Progenitor cell of endocrine pancreas (in vitro differentiated cells): ENCODE data around the gene LCN15. TPM values are rescaled to one million over a fixed set of nuclear protein-coding genes. Genes with fewer than 3 reads are reported as not detected.

Source experiments
- DNase-seq: peaks from one replicate; pipeline ENCODE4 v3.0.0; 2021; ENCODE audit warnings: low spot score; ENCODE audit not compliant: unreplicated experiment
- H3K27ac Mint-ChIP-seq: 2 replicates; pipeline ENCODE4 v1.8.0; 2021; ENCODE audit warnings: mild to moderate bottlenecking, moderate library complexity, mixed read lengths
- H3K27me3 Mint-ChIP-seq: 2 replicates; pipeline ENCODE4 v1.8.0; 2021; ENCODE audit warnings: mixed read lengths
- H3K36me3 Mint-ChIP-seq: 2 replicates; pipeline ENCODE4 v1.8.0; 2022; ENCODE audit warnings: mixed read lengths; ENCODE audit not compliant: insufficient read depth
- H3K4me1 Mint-ChIP-seq: 2 replicates; pipeline ENCODE4 v1.8.0; 2021; ENCODE audit warnings: low read depth, mixed read lengths
- H3K4me3 Mint-ChIP-seq: 2 replicates; pipeline ENCODE4 v1.8.0; 2021; ENCODE audit warnings: low read depth, mild to moderate bottlenecking, moderate library complexity, mixed read lengths
- H3K9me3 Mint-ChIP-seq: 2 replicates; pipeline ENCODE4 v1.8.0; 2021; ENCODE audit warnings: low read depth, mixed read lengths
- long read RNA-seq: library from polyadenylated mRNA; unstranded; transcript quantifications from one replicate; pipeline ENCODE4 v2.0.0, GENCODE V29; 2020
- total RNA-seq: library from RNA; stranded (reverse); gene quantifications from 2 replicates; pipeline ENCODE4 v1.2.1, GENCODE V29; 2021
- TF ChIP-seq, protein P1 (sequence below): fragments of 200-600 bp; sonication (generic); IDR thresholded peaks from one replicate; pipeline ENCODE4 v1.5.0; 2021; ENCODE audit warnings: antibody characterized with exemption, mild to moderate bottlenecking; ENCODE audit not compliant: unreplicated experiment

LCN15 gene, protein sequence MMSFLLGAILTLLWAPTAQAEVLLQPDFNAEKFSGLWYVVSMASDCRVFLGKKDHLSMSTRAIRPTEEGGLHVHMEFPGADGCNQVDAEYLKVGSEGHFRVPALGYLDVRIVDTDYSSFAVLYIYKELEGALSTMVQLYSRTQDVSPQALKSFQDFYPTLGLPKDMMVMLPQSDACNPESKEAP
- not detected in 2 replicates for total RNA-seq
- long read RNA-seq: 0 reads

DNA sequence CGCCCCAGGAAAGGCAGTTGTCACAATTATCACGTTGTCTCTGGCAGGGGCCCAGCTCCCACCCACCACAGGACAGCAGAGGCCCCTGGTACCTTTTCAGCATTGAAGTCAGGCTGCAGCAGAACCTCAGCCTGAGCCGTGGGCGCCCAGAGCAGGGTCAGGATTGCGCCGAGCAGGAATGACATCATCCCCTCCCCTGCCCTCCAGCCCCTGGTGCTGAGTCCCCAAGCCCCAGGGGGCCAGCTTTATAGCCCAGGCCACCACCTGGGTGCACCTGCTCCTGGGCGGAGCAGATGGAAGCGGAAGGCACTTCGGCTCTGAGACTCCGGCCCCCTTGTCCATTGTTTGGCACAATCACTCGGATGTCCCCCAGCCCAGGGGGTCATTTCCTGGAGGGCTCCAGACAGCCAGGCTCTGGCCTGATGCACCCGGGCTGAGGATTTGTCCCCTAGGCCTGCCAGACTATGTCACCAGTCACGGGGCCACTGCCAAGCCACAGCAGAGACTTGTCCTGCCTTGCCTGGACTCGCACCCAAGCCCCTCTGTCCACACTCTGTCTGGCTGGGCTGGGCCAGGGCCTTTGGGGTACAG lies at the start of gene LCN15:
TSS of gene LCN15 (minus strand) at position 218 of the 591 bp plus-strand sequence. CDS start at position 188, 30 bp downstream.
- no peaks in the 10 kb centered on the region for H3K9me3 Mint-ChIP-seq
- H3K4me1 Mint-ChIP-seq: no peaks in the 10 kb centered on the region
- no peak within 1 kb of the TSS for H3K4me3 Mint-ChIP-seq
- TF ChIP-seq, protein P1, sequence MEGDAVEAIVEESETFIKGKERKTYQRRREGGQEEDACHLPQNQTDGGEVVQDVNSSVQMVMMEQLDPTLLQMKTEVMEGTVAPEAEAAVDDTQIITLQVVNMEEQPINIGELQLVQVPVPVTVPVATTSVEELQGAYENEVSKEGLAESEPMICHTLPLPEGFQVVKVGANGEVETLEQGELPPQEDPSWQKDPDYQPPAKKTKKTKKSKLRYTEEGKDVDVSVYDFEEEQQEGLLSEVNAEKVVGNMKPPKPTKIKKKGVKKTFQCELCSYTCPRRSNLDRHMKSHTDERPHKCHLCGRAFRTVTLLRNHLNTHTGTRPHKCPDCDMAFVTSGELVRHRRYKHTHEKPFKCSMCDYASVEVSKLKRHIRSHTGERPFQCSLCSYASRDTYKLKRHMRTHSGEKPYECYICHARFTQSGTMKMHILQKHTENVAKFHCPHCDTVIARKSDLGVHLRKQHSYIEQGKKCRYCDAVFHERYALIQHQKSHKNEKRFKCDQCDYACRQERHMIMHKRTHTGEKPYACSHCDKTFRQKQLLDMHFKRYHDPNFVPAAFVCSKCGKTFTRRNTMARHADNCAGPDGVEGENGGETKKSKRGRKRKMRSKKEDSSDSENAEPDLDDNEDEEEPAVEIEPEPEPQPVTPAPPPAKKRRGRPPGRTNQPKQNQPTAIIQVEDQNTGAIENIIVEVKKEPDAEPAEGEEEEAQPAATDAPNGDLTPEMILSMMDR: no peak
- H3K27ac Mint-ChIP-seq: no peak within 1 kb of the TSS
- H3K27me3 Mint-ChIP-seq: peaks cover 3% of the 10 kb centered on the region
- no peak for DNase-seq
- no peaks in the 10 kb centered on the region for H3K36me3 Mint-ChIP-seq

DNA sequence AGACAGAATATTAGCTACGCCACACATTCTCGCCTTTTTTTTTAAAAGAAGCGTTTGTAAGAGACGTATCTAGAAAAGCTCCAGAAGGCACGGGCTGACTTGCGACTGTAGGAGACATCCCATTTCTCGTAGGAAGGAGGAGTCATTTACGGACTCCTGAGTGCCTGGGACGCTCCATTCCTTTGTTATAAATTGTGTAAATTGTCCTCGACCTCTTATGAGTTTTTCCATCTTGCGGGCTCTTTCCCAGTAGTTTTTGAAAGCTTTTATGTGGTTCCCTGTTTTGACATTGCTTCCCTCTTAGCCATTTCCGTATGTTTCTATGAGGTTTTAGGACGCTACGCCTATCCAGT lies 44.5 kb upstream of the LCN15 start:
- Mint-ChIP-seq H3K27me3 (no peaks in the 10 kb centered on the region), H3K27ac (peak overlapping the region; percentile 69), H3K36me3 (peaks cover 16% of the 10 kb centered on the region), H3K4me3 (peak overlapping the region; percentile 89), H3K4me1 (peaks cover 24% of the 10 kb centered on the region), H3K9me3 (no peaks in the 10 kb centered on the region)
- TF ChIP-seq, protein P1: no peak
- no peak for DNase-seq

DNA sequence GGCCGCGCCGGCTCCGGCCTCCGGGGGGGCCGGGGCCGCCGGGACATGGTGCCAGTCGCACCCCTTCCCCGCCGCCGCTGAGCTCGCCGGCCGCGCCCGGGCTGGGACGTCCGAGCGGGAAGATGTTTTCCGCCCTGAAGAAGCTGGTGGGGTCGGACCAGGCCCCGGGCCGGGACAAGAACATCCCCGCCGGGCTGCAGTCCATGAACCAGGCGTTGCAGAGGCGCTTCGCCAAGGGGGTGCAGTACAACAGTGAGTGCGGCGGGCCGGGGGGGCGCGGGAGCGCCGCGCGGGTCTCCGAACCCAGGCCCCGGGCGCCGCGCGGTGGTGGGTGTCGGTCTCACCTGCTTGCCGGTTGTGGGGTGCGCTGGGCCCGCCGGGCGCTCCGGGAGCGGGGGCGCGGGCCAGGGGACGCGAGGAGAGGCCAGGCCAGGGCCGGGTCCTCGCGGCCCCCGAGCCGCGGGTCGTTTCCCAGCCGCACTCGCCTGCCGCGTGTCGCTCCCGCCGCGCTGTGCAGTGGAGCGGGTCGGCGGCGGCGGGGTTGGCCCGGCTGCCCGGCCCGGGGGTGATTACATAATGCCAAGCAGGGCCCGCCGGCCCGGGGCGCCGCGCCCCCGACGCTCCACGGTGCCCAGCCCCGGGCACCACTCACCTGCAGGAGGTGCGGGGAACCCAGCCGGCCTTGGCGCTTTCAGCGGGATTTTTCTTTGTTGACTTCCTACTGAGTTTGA lies 43.9 kb upstream of the LCN15 start:
- Mint-ChIP-seq H3K4me3 (peak overlapping the region; percentile 89), H3K4me1 (peaks cover 24% of the 10 kb centered on the region), H3K27me3 (no peaks in the 10 kb centered on the region), H3K36me3 (peaks cover 13% of the 10 kb centered on the region), H3K27ac (peak overlapping the region; percentile 69), H3K9me3 (no peaks in the 10 kb centered on the region)
- DNase-seq: no peak
- TF ChIP-seq, protein P1: peak; percentile 19

DNA sequence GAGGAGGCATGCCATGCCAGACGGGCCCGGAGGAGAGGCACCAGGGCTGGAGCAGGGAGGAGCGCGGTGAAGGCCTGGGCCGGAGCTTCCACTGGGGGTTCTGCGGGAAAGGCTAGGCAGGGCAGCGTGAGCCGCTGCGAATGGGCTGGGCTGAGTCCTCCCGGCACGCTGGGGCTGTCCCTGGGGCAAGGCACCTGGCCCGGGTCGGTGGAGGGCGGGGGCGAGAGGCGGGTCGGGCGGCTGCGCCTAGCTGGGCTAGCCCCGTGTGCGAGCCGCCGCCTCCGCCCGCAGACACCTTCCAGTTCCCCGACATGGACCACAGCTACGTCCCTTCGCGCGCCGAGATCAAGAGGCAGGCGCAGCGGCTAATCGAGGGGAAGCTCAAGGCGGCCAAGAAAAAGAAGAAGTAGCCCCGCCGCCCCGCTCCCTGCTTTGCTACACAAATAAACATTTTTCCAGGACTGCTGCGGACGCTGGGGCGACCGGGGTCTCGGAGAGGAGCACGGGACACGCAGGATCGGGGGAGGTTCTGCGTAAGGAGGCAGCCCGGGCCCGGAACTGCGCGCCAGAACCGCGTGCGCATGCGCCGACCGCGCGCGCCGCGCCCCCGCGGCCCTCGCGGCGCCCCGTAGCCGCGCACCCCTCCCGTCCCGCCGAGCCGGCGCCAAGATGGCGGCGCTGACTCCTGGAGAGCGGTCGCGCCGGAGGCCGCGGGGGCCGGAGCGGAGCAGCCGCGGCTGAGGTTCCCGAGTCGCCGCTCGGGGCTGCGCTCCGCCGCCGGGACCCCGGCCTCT lies 43.2 kb upstream of the LCN15 start, which contains the start of gene RABL6:
TSS of gene RABL6 (plus strand) at position 668 of the 794 bp plus-strand sequence. CDS start 249 bp downstream, outside the sequence.
- peaks cover 24% of the 10 kb centered on the region for H3K4me1 Mint-ChIP-seq
- no peaks in the 10 kb centered on the region for H3K9me3 Mint-ChIP-seq
- TF ChIP-seq, protein P1: no peak
- peak within 1 kb of the TSS; percentile 92 for H3K27ac Mint-ChIP-seq
- DNase-seq: peak; percentile 61
- H3K36me3 Mint-ChIP-seq: peaks cover 7% of the 10 kb centered on the region
- H3K27me3 Mint-ChIP-seq: no peaks in the 10 kb centered on the region
- H3K4me3 Mint-ChIP-seq: peak within 1 kb of the TSS; percentile 89
